ENCODE data around the gene FCMR. TPM values are rescaled to one million over a fixed set of nuclear protein-coding genes. Genes with fewer than 3 reads are reported as not detected.

The FCMR gene
- total and polyA plus RNA-seq, 9 donors: 0.38 to 8.4 (median 2.4) TPM

DNA sequence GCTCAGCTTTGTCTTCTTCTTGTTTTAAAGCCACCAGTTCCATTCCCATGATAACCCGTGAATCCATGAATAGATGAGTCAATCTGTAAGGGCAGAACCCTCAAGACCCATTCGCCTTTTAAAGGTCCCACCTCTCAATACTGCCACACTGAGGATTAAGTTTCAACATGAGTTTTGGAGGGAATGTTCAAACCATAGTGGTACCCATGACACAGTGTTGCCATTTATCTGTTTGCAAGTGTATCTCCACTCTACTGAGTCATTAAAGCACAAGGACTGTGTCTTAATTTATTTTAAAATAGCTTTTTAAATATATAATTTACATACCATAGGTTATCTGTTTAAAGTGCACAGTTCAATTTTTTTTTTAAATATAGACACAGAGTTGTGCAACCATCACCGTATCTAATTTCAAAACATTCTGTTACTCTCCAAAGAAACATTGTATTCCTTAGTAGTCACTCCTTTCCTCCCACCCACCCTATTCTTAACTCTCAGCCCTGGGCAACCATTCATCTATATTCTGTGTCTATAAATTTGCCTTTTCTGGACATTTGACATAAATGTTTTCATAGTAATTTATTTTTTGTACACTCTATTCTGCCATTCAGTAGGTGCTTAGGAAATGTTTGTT is 29.3 kb downstream of the FCMR start:
- intact Hi-C loops (cut with DNase I): no loop called here
- Histone ChIP-seq H3K27ac (no peak overlapping the region), H3K4me3 (no peak overlapping the region), H3K4me1 (ENCODE audit: insufficient read depth) (peaks cover 10% of the 10 kb centered on the region), H3K27me3 (no peaks in the 10 kb centered on the region), H3K36me3 (no peaks in the 10 kb centered on the region), H3K9me3 (no peaks in the 10 kb centered on the region)
- no peak for TF ChIP-seq EP300 (IDR thresholded peaks at IDR 0.05)
- DNase-seq: no peak
- 59 to 62% (median 59%) methylated on average over 3 of the region's 3 CpGs for WGBS, 3 donors

DNA sequence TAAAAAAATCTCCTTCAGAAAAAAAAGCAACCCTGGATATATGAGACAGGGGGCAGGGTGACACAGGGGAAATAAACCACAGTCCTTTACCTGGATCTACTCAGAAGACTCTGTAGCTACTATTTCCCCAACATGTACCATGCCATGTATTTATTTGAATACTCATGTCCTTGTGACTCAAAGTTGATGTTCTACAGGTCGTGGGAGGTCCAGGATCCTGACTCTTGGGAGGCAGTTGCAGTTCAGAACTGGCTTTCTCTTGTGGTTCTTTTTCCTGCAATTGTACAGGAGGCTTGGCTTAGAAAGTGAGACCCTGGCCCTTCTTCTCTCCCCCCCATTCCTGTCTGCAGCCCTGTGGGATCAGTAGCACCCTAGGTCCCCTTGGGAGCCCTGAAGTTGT is 30.3 kb downstream of the FCMR start:
- no peak overlapping the region for H3K27ac ChIP-seq
- DNase-seq: no peak
- no peaks in the 10 kb centered on the region for H3K9me3 ChIP-seq
- 66 to 80% (median 78%) methylated on average over 1 of the region's 1 CpG for WGBS, 3 donors
- H3K4me1 ChIP-seq (ENCODE audit: insufficient read depth): peaks cover 7% of the 10 kb centered on the region
- no peaks in the 10 kb centered on the region for H3K27me3 ChIP-seq
- intact Hi-C loops (cut with DNase I): no loop called here
- TF ChIP-seq POLR2A (IDR thresholded peaks at IDR 0.05) (no peak), EP300 (IDR thresholded peaks at IDR 0.05) (no peak)
- TF ChIP-seq, protein P1, sequence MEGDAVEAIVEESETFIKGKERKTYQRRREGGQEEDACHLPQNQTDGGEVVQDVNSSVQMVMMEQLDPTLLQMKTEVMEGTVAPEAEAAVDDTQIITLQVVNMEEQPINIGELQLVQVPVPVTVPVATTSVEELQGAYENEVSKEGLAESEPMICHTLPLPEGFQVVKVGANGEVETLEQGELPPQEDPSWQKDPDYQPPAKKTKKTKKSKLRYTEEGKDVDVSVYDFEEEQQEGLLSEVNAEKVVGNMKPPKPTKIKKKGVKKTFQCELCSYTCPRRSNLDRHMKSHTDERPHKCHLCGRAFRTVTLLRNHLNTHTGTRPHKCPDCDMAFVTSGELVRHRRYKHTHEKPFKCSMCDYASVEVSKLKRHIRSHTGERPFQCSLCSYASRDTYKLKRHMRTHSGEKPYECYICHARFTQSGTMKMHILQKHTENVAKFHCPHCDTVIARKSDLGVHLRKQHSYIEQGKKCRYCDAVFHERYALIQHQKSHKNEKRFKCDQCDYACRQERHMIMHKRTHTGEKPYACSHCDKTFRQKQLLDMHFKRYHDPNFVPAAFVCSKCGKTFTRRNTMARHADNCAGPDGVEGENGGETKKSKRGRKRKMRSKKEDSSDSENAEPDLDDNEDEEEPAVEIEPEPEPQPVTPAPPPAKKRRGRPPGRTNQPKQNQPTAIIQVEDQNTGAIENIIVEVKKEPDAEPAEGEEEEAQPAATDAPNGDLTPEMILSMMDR (IDR thresholded peaks at IDR 0.05): no peak
- no peaks in the 10 kb centered on the region for H3K36me3 ChIP-seq
- H3K4me3 ChIP-seq: no peak overlapping the region

DNA sequence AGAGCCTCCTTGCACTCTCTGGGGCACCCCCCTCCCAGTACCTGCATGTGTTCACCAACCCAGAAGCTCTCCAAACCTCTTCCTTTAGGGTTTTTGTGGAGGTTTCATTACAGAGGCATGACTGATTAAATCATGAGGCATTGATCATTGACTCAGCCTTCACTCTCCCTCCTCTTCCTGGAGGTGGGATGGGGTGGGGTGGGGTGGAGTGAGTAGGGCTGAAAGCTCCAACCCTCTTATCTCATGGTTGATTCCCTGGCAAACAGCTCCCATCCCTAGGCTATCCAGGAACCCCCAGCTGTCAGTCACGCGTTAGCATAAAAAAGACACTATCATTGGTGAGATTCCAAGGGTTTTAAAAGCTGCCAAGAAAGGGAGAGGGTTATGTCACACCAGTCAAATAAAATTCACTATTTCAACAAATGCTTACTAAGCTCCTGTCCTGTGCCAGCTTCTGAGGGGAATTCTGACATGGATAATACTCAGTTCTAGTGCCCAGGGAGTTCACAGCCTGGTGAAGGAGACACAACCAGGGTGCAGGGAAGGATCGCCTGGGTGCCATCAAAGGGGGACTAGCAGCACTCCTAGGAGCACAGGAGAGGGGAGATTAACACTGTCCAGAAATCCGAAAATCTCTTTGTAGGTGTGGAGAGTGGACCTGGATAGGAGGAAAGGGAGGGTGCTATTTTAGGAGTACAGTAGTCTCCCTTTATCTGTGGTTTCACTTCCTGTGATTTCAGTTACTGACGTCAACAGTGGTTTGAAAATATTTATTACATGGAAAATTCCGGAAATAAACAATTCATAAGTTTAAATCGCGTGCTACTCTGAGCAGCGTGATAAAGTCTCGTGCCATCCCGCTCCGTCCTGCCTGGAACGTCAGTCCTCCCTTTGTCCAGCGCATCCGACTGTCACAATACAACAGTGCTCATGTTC is 31.3 kb downstream of the FCMR start:
- H3K4me3 ChIP-seq: no peak overlapping the region
- no peak overlapping the region for H3K27ac ChIP-seq
- H3K9me3 ChIP-seq: no peaks in the 10 kb centered on the region
- no peaks in the 10 kb centered on the region for H3K27me3 ChIP-seq
- DNase-seq: no peak
- WGBS, 3 donors: 18 to 35% (median 25%) methylated on average over 15 of the region's 15 CpGs
- peaks cover 2% of the 10 kb centered on the region for H3K4me1 ChIP-seq (ENCODE audit: insufficient read depth)
- H3K36me3 ChIP-seq: no peaks in the 10 kb centered on the region
- intact Hi-C loops (cut with DNase I): no loop called here
- TF ChIP-seq EP300 (IDR thresholded peaks at IDR 0.05): no peak
- TF ChIP-seq POLR2A (IDR thresholded peaks at IDR 0.05): no peak
- TF ChIP-seq, protein P1 (IDR thresholded peaks at IDR 0.05): no peak

DNA sequence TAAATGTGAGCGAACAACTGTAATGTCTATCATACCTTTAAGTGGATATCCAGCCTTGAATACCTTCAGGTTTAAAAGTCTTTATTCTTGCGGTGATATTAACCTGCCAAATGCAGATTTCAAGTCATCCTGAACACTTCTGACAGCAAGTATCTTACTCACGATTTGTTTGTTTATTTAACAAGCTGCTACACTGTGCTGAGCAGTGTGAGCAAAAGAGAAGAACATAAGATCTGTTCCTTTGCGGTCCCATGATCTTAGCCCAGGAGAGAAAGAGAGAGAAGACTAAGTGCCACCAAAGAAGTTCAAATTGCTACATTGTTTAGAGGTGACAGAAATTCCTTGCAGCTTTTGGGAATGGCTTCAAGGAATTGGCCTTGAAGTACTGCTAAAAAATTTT is 34.0 kb downstream of the FCMR start:
- 48 to 64% (median 58%) methylated on average over 4 of the region's 4 CpGs for WGBS, 3 donors
- no peaks in the 10 kb centered on the region for H3K27me3 ChIP-seq
- no peak overlapping the region for H3K27ac ChIP-seq
- DNase-seq: no peak
- TF ChIP-seq, protein P1 (IDR thresholded peaks at IDR 0.05): no peak
- TF ChIP-seq EP300 (IDR thresholded peaks at IDR 0.05) (no peak), POLR2A (IDR thresholded peaks at IDR 0.05) (no peak)
- H3K4me1 ChIP-seq (ENCODE audit: insufficient read depth): peaks cover 2% of the 10 kb centered on the region
- no peaks in the 10 kb centered on the region for H3K36me3 ChIP-seq
- H3K4me3 ChIP-seq: no peak overlapping the region
- intact Hi-C loops (cut with DNase I): no loop called here
- no peaks in the 10 kb centered on the region for H3K9me3 ChIP-seq

DNA sequence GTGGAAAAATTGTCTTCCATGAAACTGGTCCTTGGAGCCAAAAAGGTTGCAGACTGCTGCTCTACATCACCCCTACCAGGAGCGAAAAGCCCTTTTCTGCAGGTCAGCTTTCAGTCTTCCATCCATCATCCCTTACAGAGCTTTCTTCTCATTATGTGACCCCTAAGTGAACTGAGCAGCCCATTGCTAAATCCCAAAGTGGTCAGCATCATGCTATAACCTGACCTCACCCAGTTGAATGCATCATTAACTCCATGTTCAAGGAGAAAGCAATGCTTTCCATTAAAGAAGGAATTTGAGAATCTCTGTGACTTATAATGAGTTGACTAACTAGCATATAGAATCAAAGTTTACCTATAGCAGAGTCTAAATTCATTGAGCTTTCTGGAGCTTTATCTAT is 34.9 kb downstream of the FCMR start:
- Histone ChIP-seq H3K27ac (no peak overlapping the region), H3K27me3 (no peaks in the 10 kb centered on the region), H3K4me1 (ENCODE audit: insufficient read depth) (peaks cover 2% of the 10 kb centered on the region), H3K36me3 (no peaks in the 10 kb centered on the region), H3K9me3 (no peaks in the 10 kb centered on the region), H3K4me3 (no peak overlapping the region)
- no peak for TF ChIP-seq EP300 (IDR thresholded peaks at IDR 0.05)
- TF ChIP-seq, protein P1 (IDR thresholded peaks at IDR 0.05): no peak
- no peak for TF ChIP-seq POLR2A (IDR thresholded peaks at IDR 0.05)
- WGBS, 3 donors: 93 to 100% (median 97%) methylated on average over 1 of the region's 1 CpG
- intact Hi-C loops (cut with DNase I): no loop called here
- no peak for DNase-seq

Data from ovary (tissue), 9 donors.